ENCODE data around the gene FREM2.
A peak's percentile ranks its signal among the peaks of the same experiment; 100 is the strongest.

Gene FREM2

DNA sequence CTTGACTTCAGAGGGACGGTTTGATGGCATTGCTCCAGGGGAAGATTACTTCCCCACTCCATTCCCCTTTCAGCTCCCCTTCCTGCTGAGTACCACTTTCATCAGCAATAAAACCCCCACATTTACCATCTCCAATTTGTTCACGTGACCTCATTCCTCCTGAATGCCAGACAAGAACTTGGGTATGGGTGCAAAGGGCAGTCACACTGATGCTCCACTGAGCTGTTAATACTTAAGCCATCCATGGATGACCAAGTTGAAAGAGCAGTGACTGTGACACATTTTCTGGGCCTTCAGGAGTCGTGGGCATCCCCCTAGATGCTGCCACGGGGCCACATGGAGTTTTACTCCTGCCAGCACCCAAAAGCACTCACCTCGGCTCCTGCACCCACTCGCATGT lies 210.6 kb downstream of the FREM2 start:
- DNase-seq (ENCODE audit: low read depth), result no peak

GRCh38 chr13:38898481-38898880 lies 211.6 kb downstream of the FREM2 start:
- no peak for DNase-seq (ENCODE audit: low read depth)

DNA sequence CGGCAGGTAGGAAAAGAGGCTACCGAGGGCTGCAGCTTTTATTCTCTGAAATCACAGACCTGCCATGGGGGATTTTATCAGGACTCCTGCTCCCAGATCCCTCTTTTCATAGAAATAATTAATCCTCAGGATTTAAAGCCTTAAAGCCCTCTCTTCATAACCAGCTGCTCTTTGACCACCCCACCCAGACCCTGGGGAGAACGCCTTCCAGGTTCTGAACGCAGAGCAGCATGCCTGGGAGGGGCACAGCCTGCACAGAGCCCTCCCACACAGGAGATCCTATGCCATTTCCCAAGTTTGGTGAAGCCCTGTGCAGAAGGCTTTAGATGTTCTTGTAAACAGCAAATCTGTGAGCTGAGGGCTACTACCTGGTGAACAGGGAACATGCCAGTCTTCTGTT lies 212.7 kb downstream of the FREM2 start:
- DNase-seq (ENCODE audit: low read depth), result no peak

- peak; percentile 13 for DNase-seq (ENCODE audit: low read depth)
Measured at GRCh38 chr13:38900188-38900587, 213.3 kb downstream of the FREM2 start.

DNA sequence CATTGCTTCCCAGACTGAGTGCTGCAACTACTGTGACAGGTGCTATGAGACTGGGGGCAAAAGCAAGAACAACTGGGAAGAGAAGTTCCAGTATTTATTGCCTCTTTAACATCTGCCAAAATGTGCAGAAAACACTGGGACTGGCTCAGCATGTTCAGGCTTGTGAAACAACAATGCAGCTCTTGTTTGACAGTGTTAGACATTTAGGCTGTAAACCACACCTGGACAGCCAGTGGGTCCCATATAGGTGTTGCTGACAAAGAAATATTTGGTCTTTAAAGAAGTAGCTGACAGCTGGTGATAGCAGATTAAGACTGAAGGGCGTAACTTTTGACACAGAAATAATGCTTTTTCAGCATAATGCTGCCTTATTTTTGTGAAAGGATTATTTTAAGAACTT lies 215.7 kb downstream of the FREM2 start:
- no peak for DNase-seq (ENCODE audit: low read depth)

- no peak for DNase-seq (ENCODE audit: low read depth)
Measured at GRCh38 chr13:38905081-38905480, 218.2 kb downstream of the FREM2 start.

- no peak for DNase-seq (ENCODE audit: low read depth)
Measured at GRCh38 chr13:38905861-38906260, 219.0 kb downstream of the FREM2 start.

DNA sequence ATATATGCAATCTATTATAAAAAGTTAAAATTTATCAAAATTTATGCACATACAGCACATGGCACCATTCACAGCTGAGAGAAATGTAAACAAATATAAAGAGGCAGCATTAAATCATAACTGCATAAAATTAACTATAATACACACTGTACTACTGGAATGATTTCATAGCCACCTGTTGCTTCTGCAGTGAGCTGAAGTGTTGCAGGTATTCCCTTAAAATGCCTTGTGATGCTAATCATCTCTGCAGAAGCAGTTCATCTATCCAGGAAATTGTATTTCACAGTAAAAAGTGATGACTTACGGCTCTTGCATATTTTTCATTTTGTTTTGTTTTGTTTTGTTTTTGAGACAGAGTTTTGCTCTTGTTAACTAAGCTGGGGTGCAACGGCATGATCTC lies 221.7 kb downstream of the FREM2 start:
- DNase-seq (ENCODE audit: low read depth), result no peak

GRCh38 chr13:38914070-38914469 lies 227.2 kb downstream of the FREM2 start:
- no peak for DNase-seq (ENCODE audit: low read depth)

- DNase-seq (ENCODE audit: low read depth), result no peak
Measured at GRCh38 chr13:38921081-38921480, 234.2 kb downstream of the FREM2 start.

GRCh38 chr13:38922170-38922569 lies 235.3 kb downstream of the FREM2 start:
- no peak for DNase-seq (ENCODE audit: low read depth)

DNA sequence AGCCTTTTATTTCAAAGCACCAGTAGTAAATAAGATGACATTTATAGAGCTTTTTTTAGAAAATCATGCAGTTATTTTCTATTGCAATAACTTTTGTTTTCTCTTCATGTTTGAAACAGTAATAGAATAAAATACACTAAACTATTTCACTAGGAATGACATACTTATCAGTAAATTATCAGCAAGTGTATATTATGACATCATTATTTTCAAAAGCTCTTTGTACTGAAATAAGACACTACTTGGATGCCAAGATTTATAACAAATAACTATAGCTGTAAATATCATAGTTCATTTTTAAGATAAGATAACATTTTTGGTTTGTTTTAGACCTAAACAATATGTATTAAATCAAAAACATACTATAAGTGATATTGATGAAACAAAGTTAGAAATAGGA lies 246.9 kb downstream of the FREM2 start:
- DNase-seq (ENCODE audit: low read depth), result no peak
